Activated CD4-positive, alpha-beta T cell treated with anti-CD3 and anti-CD28 coated beads, Interleukin-2, Interleukin-4, amounts not matched to agents 100 ng/mL and 50 ng/mL, durations not matched to agents 16 hours and 8 hours (primary cell): Measurements from ENCODE around the gene LRRC45.

Experiments used
- DNase-seq: peaks from one replicate; pipeline ENCODE4 v3.0.0-alpha.2; 2020; ENCODE audit warnings: low spot score

Gene LRRC45

DNA sequence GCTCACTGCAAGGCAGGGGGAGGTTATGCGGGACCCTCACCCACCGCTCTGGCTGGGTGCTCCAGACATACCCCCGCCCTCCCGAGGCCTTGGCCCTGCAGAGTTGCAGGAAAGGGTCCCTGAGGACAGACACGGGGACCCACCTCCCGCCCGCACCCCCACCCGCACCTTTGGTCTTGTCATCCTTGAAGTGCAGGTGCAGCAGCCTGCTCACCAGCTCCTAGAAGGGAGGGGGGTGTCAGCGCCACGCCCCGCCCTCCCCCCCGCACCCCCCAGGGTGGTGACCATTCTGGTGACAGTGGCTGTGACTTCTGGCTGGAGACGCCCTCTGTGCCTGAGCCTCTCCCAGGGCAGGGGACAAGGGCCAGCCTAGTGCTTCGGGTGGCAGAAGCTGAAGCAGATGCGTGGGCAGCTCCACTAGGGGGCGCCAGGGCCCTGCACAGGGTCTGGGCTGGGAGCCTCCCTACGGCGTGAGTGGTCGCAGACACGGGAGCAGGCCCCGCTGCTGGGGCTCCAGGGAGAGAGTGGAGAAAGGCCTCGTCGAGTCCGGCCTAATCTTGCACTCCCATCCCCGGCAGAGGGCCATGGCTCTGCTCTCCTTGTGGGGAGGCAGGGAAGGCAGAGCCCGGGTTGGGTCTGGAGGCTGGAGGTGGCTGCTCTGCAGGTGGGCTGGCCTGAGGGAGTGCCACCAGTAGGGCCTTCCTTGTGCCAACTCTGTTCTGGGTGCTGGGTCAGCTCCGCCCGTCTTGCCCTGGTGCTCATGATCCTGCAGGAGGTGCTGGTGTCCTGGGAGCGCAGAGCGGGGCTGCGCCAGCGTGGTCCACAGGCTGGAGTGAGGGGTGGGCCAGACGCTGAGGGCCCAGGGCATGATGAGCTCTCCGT, 3.2 kb upstream of the LRRC45 start:
- DNase-seq: peak; percentile 79

DNA sequence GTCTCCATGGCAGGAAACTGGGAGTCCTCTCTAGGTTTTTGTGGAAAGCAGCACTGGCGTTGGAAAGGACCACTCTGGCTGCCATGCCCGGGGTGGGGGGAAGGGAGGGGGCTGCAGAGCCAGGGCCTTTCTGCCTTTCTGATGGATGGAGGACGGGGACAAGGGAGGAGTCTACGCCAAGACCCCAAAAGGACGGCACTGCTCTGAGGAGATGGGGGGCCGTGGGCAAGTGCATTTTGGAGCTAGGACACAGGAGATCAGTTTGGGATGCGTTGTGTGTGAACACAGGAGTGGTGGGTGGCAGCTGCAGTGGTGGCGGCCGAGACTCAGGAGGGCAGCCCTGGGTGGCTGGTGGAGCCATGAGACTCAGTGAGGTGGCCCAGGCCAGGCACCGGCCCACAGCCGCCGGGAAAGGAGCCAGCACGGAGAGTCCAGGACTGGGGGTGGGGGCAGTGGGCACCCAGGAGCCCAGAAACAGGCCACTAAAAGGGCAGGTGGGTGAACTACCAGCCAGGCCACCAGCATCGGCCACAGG, 2.5 kb upstream of the LRRC45 start:
- no peak for DNase-seq

DNA sequence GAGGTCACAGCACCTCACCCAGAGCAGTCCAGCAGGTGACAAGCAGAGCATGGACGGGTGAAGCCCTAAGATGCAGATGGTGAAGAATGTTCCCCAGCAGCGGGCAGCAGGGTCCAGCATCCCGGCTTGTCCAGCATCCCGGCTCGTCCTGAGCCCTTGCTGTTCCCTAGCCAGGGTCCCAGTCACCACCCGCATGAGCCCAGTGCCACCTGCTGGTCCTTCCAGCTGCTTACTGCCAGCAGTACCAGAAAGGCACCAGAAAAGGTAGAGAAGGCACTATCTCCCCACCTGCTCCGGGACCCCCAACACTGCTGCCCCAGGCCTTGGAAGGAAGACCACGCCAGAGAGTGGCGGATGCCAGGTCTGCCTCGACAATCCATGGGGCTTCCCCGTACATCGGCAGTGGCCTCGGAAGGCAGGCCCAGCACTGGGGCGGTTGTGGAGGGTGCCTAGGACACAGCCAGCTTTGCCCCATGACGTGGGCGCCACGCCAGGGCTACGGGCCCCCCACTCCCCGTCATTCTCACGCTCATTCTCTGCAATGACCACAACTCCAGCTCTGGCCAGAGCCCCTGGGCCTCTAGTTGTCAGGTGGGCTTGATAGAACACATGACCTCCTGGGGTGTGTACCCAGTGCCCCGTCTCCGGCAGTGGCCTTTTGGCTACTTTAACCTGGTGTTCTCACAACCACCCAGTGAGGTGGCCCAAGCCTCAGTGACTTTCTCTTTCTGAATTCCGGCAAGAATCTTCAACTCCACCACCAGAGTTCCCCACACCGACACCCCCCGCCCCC, 1.8 kb upstream of the LRRC45 start:
- DNase-seq: peak; percentile 51

DNA sequence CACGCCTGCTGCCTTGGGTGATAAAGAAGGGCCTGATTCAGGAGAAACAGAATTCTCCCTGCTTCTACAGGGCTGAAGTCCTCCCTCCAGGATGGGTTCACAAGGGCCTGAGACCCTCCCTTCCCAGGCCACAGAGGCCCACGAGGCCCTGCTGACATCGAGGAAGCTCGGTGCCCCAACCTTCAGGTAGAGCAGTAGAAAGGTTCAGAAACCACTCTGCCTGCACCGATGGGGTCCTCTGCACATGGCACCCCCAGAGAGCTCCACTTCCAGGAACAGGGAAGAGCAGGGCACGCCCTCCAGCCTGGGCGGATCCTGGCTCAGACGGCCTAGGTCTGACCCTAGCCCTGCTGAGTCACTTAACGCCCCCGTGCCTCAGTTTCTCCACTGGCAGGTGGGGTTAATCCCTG, 1.2 kb upstream of the LRRC45 start:
- DNase-seq: no peak

DNA sequence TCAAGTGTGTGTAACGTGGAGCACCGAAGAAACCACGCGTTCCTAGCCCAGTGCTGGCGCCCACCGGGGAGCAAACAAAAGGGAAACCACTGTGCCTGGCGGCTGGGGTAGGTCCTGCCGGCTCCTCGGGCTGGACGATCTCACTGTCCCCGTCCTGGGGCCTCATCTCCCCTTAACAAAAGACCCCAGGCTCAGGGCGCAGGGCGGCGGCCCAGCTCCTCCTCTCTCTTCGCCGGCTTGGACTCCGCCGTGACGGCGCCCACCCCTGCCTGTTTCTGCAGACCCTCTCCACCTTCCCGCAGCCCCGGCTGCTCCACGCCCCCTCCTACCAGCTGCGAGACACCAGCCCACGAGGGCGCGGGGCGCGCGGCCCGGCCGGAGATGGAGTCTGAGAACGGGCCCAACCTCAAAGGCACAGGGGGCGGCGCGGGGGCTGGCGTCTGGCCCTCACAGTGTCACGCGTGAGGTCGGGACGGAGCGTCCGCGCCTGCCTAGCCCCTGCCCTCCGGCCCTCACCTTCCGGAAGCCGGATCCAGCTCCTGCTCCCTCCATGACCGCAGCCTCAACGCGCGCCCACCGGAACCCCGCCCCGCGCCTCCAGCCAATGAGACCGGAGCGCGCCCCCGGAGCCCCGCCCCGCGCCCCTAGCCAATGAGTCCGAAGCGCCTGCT, 660 bp upstream of the LRRC45 start, which contains the start of gene CENPX:
TSS of gene CENPX (minus strand) at position 569 of the 671 bp plus-strand sequence. CDS start at position 552, 17 bp downstream.
- DNase-seq: no peak

DNA sequence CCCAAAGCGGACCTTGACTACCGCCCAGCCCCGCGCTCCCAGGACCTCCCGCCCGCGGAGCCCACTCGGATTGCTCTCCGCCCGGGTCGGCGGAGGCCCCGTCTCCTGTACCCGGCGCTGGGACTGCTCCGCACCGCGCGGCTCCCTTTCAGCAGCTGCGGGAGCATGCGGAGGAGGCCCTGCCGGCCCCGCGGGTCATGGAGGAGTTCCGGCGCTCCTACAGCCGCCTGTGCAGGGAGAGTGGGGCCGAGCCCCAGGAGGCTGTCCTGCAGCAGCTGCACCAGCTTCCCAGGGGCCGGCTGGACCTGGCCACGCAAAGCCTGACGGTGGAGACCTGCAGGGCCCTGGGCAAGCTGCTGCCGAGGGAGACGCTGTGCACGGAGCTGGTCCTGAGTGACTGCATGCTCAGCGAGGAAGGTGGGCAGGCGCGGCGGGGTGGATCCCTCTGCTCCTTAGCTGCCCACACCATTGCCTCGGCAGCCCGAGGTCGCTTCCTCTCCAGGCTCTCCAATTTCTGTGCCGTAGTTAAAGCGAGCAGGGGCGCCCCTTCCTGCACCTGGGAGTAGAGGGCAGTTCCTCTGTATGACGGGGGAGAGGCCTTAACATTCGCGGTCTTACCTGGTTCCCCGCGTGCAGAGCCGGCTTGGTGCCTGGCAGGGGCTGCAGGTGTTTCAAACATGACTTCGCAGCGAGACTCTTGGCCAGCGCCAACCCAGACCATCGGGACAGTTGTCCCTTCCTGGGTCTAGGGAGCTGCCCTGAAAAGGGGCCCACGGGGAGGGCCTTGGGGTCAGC, 539 bp downstream of the LRRC45 start:
- no peak for DNase-seq

DNA sequence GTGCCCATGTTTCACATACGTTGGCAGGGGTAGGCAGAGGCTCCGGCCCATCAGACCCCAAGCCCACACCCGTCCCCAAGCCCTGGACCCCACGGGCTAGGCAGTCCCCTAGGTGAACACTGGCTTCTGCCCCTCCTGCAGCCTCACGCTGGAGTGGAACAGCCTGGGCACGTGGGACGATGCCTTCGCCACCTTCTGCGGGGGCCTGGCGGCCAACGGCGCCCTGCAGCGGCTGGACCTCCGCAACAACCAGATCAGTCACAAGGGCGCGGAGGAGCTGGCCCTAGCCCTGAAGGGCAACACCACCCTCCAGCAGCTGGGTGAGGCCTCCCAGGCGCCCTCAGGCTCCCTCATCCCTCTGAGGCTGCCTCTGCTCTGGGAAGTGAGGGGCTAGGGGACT, 1.8 kb downstream of the LRRC45 start:
- no peak for DNase-seq

DNA sequence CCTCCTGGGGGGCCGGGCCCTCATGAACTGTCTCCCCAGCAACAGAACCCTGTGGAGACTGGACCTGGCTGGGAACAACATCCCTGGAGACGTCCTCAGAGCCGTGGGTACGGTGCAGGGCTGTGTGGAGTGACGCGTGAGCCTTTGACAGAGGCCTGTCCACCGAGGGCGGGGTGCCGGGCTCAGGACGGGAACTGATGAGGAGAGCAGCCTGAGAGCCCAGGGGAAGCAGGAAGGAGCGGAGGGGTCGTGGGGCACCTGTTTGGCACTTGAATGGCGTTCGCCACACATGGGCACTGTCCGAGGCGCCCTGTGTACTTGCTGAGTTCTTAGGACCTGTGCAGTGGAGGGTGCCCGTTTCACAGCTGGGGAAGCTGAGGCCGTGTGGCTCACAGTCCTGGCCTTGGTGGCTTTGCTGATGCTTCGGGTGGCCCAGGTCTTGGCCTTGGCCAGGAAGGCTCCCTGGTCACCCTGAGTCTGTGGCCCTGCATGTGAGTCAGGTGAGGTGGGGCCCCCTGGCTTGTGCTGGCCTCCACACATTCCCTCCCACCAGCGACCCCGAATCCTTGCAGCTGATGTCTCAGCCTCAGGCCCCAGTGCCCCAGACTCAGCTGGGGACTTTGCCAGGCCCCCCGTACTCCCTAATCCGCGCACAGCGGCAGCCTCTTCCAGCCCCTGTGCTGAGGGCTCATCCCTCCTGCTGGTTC, 2.4 kb downstream of the LRRC45 start:
- no peak for DNase-seq

DNA sequence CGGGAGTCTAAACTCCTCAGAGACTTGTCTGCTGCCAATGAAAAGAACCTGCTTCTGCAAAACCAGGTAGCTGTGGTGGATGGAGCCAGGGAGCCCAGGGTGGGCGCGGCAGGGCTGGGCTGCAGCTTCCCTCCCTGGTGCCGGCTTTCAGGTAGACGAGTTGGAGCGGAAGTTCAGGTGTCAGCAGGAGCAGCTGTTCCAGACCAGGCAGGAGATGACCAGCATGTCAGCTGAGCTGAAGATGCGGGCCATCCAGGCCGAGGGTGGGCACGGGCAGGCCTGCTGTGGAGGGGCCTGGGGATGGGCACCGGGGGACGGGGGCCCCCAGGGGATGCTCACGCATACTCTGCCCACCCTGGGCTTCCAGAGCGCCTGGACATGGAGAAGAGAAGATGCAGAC, 5.1 kb downstream of the LRRC45 start:
- no peak for DNase-seq

DNA sequence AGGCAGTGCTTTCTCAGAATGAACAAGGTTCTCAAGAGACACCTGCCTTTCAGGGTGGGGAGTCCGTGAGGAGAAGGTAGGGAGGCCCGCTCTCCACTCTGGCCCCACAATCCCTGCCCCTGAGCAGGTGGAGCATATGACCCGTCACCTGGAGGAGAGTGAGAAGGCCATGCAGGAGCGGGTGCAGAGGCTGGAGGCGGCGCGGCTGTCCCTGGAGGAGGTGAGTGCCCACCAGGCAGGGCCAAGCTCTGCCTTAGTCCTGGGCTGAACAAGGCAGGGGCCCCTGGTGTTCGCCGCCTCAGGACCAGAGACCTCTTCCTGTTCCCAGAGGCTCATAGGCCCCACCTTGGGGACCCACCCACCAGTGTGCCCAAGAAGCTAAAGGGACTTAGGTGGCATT, 5.9 kb downstream of the LRRC45 start:
- no peak for DNase-seq

DNA sequence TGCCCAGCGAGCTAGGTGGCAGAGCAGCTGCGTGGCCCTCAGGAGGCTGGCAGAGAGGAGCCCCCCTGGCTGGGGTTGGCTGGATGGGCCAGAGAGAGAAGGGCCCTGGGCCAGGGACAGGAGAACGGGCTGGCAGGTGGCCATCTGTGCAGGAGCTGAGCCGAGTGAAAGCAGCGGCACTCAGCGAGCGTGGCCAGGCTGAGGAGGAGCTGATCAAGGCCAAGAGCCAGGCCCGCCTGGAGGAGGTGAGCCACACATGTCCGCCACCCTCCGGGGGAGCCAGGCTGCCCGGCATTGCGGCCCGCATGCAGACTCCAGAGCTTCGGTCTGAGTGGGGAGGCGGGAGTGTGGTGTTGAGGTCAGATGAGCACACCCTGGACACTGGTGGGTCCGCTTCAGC, 6.3 kb downstream of the LRRC45 start:
- no peak for DNase-seq

DNA sequence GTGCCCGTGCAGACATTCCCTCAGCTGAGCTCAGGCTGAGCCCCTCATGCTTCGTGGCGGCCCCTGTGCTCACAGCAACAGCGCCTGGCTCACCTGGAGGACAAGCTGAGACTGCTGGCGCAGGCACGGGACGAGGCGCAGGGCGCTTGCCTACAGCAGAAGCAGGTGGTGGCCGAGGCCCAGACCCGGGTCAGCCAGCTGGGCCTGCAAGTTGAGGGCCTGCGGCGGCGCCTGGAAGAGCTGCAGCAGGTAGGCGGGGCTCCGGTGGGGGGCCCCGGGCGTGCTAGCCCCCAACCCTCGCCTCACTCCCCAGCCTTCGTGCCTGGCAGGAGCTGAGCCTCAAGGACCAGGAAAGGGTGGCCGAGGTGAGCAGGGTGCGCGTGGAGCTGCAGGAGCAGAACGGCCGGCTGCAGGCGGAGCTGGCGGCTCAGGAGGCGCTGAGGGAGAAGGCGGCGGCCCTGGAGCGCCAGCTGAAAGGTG, 6.9 kb downstream of the LRRC45 start:
- no peak for DNase-seq

DNA sequence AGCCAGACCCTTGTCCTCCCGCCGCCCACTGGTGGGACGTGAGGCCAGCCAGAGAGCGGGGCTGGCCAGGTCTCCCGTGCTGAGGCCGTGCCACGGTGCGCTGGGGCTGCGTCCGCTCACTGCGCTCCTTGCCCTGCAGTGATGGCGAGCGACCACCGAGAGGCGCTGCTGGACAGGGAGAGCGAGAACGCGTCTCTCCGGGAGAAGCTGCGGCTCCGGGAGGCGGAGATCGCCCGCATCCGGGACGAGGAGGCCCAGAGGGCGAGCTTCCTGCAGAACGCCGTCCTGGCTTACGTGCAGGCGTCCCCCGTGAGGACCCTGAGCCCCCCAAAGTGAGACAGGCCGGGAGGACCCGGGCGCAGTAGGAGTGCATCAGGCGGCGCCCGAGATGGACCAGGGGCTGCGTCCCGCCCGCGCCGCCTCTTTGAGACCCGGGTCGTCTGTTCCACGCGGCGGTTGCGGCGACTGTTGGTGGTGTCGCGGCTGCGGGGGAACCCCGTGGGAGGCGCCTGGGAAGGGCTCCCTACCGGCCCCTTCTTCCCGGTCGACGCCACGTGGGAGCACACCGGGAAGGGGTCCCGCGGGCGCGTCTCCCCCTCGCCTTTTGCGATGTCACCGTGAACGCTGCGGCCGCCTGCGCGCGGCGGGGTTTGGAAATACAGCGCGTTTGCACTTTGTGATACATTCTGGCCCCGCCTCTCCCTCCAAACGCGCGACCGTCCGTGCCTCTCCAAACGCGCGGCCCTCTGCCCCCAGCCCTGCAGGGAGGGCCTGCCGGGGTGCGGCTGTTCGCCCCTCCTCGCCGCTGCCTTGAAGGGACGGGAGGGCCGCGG, 7.6 kb downstream of the LRRC45 start:
- DNase-seq: peak; percentile 87

DNA sequence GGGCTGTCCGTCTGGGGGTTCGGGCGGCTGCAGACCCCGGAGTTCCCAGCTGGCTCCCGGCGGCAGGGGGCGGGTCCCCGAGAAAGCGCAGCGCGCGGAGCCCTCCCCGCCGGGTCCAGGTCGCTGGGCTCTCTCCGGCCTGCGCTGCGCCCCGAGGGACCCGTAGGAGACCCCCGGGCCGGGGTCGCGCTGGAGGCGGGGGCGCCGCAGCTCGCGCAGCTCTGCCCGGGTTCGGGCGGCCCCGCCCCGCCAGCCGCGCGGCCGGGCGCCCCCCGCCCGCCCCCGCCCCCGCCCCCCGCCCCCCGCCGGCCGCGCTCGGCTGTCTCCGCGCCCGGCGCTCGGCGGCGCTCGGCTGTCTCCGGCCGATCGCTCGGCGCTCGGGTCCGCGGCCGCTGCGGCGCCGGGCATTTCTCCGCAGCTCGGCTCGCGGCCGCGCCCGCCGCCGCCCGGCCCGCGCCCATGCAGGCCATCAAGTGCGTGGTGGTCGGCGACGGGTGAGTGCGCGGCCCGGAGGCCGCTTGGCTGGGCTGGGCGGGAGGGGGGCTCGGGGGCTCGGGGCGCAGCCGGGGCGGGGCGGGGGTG, 8.3 kb downstream of the LRRC45 start, which contains the start of gene RAC3:
TSS of gene RAC3 (plus strand) at position 376 of the 582 bp plus-strand sequence. CDS start at position 460, 84 bp downstream.
- DNase-seq: no peak

DNA sequence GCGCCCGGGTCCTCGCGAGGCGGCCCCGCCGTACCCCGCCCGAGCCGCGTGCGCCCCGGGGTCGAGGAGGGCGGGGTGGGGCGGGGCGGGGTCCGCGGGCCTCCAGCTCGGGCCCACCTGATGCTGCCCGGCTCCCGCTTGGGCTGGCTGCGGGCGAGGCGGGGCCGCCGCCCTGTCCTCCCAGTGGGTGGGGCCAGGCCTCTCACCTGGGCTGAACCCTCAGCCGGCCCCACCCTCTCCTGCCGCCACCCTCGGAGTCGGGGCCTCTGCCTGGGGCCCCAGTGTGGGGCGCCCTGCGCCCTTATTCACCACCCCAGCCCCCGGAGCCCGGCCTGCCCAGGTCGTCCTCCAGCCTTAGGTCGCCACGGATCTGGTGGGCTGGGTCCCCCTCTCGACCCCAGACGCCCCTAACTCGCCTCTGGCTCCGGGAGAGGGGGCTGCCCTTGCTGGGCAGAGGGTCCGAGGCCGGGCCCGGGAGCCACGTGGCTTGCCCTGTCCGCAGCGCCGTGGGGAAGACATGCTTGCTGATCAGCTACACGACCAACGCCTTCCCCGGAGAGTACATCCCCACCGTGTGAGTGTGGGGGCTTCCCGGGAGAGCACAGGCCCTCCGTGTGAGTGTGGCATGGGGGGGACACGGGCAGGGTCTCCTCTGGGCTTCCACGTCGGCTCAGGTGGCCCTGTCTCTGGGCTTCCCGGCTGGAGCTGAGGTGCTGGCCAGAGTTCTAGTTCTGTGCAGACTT, 9.0 kb downstream of the LRRC45 start:
- DNase-seq: peak; percentile 41

DNA sequence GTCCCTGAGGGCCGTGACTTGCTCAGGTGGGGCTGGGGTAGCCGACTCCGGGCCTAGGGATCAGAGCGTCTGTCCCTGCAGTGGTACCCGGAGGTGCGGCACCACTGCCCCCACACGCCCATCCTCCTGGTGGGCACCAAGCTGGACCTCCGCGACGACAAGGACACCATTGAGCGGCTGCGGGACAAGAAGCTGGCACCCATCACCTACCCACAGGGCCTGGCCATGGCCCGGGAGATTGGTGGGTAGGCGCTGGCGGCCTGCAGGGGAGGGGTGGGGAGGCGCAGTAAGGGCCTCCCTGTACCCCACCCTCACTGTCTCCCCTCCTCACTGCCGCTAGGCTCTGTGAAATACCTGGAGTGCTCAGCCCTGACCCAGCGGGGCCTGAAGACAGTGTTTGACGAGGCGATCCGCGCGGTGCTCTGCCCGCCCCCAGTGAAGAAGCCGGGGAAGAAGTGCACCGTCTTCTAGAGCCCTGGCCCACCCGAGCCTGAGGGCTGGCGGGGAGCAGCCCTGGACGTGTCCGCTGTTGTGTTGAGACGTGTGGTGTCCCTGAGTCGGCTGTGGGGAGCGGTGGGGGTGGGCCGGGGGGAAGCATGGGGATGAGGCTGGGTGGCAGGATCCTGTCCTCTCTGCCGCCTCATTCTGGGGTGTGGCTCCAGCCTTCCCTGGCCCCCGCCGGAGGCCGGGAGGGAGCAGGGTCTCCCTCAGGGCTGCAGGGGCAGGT, 10.4 kb downstream of the LRRC45 start:
- no peak for DNase-seq

DNA sequence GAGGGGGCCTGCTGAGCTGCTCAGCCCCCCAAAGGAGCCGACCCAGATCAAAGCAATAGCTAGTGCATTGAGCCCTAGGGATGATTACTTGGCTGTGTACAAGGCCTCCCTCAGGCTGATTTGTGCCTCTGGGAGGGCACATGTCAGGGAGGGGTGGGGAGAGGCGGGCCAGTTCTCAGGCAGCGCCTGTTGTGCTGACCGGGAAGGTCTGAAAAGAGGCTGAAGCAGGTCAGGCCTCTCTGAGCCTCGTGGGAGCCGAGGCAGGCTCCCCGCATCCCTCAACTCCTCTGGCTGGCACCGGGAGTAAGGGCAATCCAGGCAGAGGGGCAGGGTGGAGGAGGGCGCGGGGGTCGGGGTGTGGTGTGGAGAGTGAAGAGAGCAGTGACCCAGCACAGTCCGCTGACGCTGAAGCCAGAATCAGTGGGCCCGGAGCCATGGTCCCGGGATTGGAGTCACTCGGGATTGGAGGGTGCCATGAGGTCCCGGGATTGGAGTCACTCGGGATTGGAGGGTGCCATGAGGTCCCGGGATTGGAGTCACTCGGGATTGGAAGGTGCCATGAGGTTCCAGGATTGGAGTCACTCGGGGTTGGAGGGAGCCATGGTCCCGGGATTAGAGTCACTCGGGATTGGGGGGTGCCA, 11.4 kb downstream of the LRRC45 start:
- DNase-seq: no peak
